GM23248 (cell line): ENCODE results near the gene TTC39A.

Experiments used
- EZH2 ChIP-seq: fragments of 200-600 bp; sonication (generic); IDR thresholded peaks from 2 replicates; pipeline ENCODE4 v1.6.1; 2018; ENCODE audit warnings: antibody characterized with exemption, mild to moderate bottlenecking; ENCODE audit not compliant: insufficient read depth, poor library complexity, severe bottlenecking
- EZH2phosphoT487 ChIP-seq: fragments of 200-600 bp; sonication (generic); IDR thresholded peaks from 2 replicates; pipeline ENCODE4 v1.6.1; 2018; ENCODE audit warnings: antibody characterized with exemption, moderate library complexity, mild to moderate bottlenecking, low read depth; ENCODE audit not compliant: insufficient read depth

DNA sequence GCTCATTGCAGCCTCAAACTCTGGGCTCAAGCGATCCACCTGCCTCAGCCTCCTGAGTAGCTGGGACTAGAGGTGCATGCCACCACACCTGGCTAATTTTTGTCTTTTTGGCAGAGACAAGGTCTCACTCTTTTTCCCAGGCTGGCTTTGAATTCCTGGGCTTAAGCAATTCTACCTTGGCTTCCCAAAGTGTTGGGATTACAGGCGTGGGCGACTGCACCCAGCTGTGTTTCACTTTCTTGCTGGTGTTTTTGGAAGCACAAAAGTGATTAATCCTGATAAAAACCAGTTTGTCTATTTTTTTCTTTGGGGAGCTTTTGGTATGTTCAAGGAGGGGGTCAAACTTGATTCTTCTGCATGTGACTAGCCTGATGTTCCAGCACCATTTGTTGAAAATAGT lies 75.0 kb downstream of the TTC39A start:
- TF ChIP-seq EZH2 (no peak), EZH2phosphoT487 (no peak)
